Mesendoderm (in vitro differentiated cells): ENCODE data around the gene RBP5.
A peak's percentile ranks its signal among the peaks of the same experiment; 100 is the strongest.

Experiments
- DNase-seq: peaks from one replicate; pipeline ENCODE4 v3.0.0; 2013
- H2AK5ac ChIP-seq: 2 replicates; pipeline ENCODE4 v1.6.1; 2013; ENCODE audit warnings: low read length, inconsistent platforms
- H2BK120ac ChIP-seq: 2 replicates; pipeline ENCODE4 v1.6.1; 2013; ENCODE audit warnings: low read depth, mild to moderate bottlenecking, low read length, moderate library complexity, mixed read lengths
- H2BK15ac ChIP-seq: replicated peaks from 2 replicates; pipeline ENCODE4 v1.6.1; 2013; ENCODE audit warnings: low read depth, mild to moderate bottlenecking, moderate library complexity
- H2BK5ac ChIP-seq: 2 replicates; pipeline ENCODE4 v1.6.1; 2013; ENCODE audit warnings: low read length, inconsistent platforms
- H3K18ac ChIP-seq: 2 replicates; pipeline ENCODE4 v1.6.1; 2013; ENCODE audit warnings: mild to moderate bottlenecking, low read length, mixed read lengths
- H3K23ac ChIP-seq: one replicate; pipeline ENCODE4 v1.6.1; 2013; ENCODE audit warnings: low read length
- H3K27ac ChIP-seq: 2 replicates; pipeline ENCODE4 v1.5.1; 2013; ENCODE audit warnings: low read depth, mild to moderate bottlenecking, inconsistent platforms, low read length, moderate library complexity
- H3K27me3 ChIP-seq: 2 replicates; pipeline ENCODE4 v1.6.1; 2013; ENCODE audit warnings: low read length, control low read depth, mild to moderate bottlenecking, inconsistent platforms; ENCODE audit not compliant: insufficient read depth, poor library complexity
- H3K36me3 ChIP-seq: 2 replicates; pipeline ENCODE4 v1.6.1; 2013; ENCODE audit warnings: low read length, inconsistent platforms; ENCODE audit not compliant: control insufficient read depth, insufficient read depth
- H3K4ac ChIP-seq: one replicate; pipeline ENCODE4 v1.6.1; 2013; ENCODE audit warnings: low read depth, mild to moderate bottlenecking, low read length, moderate library complexity
- H3K4me1 ChIP-seq: 2 replicates; pipeline ENCODE4 v1.6.1; 2013; ENCODE audit warnings: low read depth, low read length, inconsistent platforms; ENCODE audit not compliant: control insufficient read depth
- H3K4me2 ChIP-seq: 2 replicates; pipeline ENCODE4 v1.6.1; 2013; ENCODE audit warnings: low read length
- H3K4me3 ChIP-seq: 2 replicates; pipeline ENCODE4 v1.5.1; 2013; ENCODE audit warnings: mild to moderate bottlenecking, low read length
- H3K56ac ChIP-seq: one replicate; pipeline ENCODE4 v1.6.1; 2013; ENCODE audit warnings: low read length
- H3K79me1 ChIP-seq: 2 replicates; pipeline ENCODE4 v1.6.1; 2013; ENCODE audit warnings: low read length, inconsistent platforms
- H3K79me2 ChIP-seq: 2 replicates; pipeline ENCODE4 v1.6.1; 2013; ENCODE audit warnings: mild to moderate bottlenecking, low read length; ENCODE audit not compliant: control insufficient read depth, insufficient read depth
- H3K9ac ChIP-seq: 2 replicates; pipeline ENCODE4 v1.6.1; 2013; ENCODE audit warnings: low read length, inconsistent platforms
- H4K5ac ChIP-seq: one replicate; pipeline ENCODE4 v1.6.1; 2013; ENCODE audit warnings: low read length
- H4K8ac ChIP-seq: one replicate; pipeline ENCODE4 v1.6.1; 2013; ENCODE audit warnings: low read depth, mild to moderate bottlenecking, control low read depth, low read length, moderate library complexity
- WGBS: extraction: QIAGEN DNeasy Blood & Tissue Kit; methylation state at CpG from one replicate; pipeline ENCODE4 v1.1.7; 2013; ENCODE audit warnings: low lambda C conversion rate, missing lambda C conversion rate; ENCODE audit not compliant: insufficient coverage; ENCODE audit errors: extremely low coverage; 5-methylcytosine and 5-hydroxymethylcytosine counted together

Gene RBP5

GRCh38 chr12:7112041-7112440 lies 16.6 kb downstream of the RBP5 start:
- Histone ChIP-seq H3K4me1 (no peaks in the 10 kb centered on the region), H4K8ac (no peak overlapping the region), H3K4ac (no peak overlapping the region), H3K79me1 (no peaks in the 10 kb centered on the region), H4K5ac (no peak overlapping the region), H3K27ac (no peak overlapping the region), H3K23ac (no peak overlapping the region), H3K18ac (no peak overlapping the region), H3K56ac (no peak overlapping the region), H2BK120ac (no peak overlapping the region), H3K36me3 (no peaks in the 10 kb centered on the region), H2BK5ac (no peak overlapping the region), H2BK15ac (no peak overlapping the region), H3K79me2 (no peaks in the 10 kb centered on the region), H3K4me3 (no peak overlapping the region), H3K4me2 (no peak overlapping the region), H2AK5ac (no peak overlapping the region), H3K9ac (no peak overlapping the region), H3K27me3 (no peaks in the 10 kb centered on the region)
- WGBS = no CpG with 5 or more reads among the region's 4 CpGs
- DNase-seq = no peak

- no peak overlapping the region for H2BK5ac ChIP-seq
- no peak overlapping the region for H3K27ac ChIP-seq
- H2AK5ac ChIP-seq = no peak overlapping the region
- no peak overlapping the region for H3K23ac ChIP-seq
- no peak overlapping the region for H3K4me3 ChIP-seq
- no peak overlapping the region for H2BK120ac ChIP-seq
- no peak overlapping the region for H2BK15ac ChIP-seq
- peaks cover 2% of the 10 kb centered on the region for H3K79me1 ChIP-seq
- no peak overlapping the region for H3K4me2 ChIP-seq
- H3K4me1 ChIP-seq = no peaks in the 10 kb centered on the region
- no peak overlapping the region for H4K8ac ChIP-seq
- H3K27me3 ChIP-seq = no peaks in the 10 kb centered on the region
- H3K56ac ChIP-seq = no peak overlapping the region
- WGBS = no CpG with 5 or more reads among the region's 5 CpGs
- no peak overlapping the region for H3K9ac ChIP-seq
- no peak overlapping the region for H4K5ac ChIP-seq
- no peak overlapping the region for H3K4ac ChIP-seq
- no peak for DNase-seq
- H3K79me2 ChIP-seq = no peaks in the 10 kb centered on the region
- H3K36me3 ChIP-seq = no peaks in the 10 kb centered on the region
- no peak overlapping the region for H3K18ac ChIP-seq
These were observed 18.0 kb downstream of the RBP5 start for GRCh38 chr12:7110661-7111060.

- no peak overlapping the region for H3K4ac ChIP-seq
- H3K4me1 ChIP-seq = no peaks in the 10 kb centered on the region
- no peak overlapping the region for H4K8ac ChIP-seq
- H2BK120ac ChIP-seq = no peak overlapping the region
- H3K23ac ChIP-seq = no peak overlapping the region
- peaks cover 2% of the 10 kb centered on the region for H3K79me1 ChIP-seq
- no peak overlapping the region for H4K5ac ChIP-seq
- WGBS = no CpG with 5 or more reads among the region's 5 CpGs
- no peaks in the 10 kb centered on the region for H3K79me2 ChIP-seq
- H3K4me2 ChIP-seq = no peak overlapping the region
- no peak overlapping the region for H2BK15ac ChIP-seq
- no peak overlapping the region for H3K27ac ChIP-seq
- no peaks in the 10 kb centered on the region for H3K36me3 ChIP-seq
- H3K27me3 ChIP-seq = no peaks in the 10 kb centered on the region
- no peak overlapping the region for H2BK5ac ChIP-seq
- no peak for DNase-seq
- peak overlapping the region; percentile 54 for H3K9ac ChIP-seq
- H3K18ac ChIP-seq = no peak overlapping the region
- no peak overlapping the region for H3K4me3 ChIP-seq
- H2AK5ac ChIP-seq = no peak overlapping the region
- H3K56ac ChIP-seq = peak overlapping the region; percentile 80
These were observed 19.1 kb downstream of the RBP5 start for GRCh38 chr12:7109572-7109920.

GRCh38 chr12:7108796-7109571 lies 19.7 kb downstream of the RBP5 start, which contains the start of gene C1RL:
Gene C1RL, minus strand, starts transcription at chr12:7109214. Its CDS starts 34 bp downstream, at chr12:7109180.
- Histone ChIP-seq H2BK5ac (peak within 1 kb of the TSS; percentile 97), H3K27ac (peak within 1 kb of the TSS; percentile 75)
- no CpG with 5 or more reads among the region's 23 CpGs for WGBS

GRCh38 chr12:7108003-7108795 lies 20.5 kb downstream of the RBP5 start:
- no peaks in the 10 kb centered on the region for H3K4me1 ChIP-seq
- peak overlapping the region; percentile 90 for H3K4me3 ChIP-seq
- H3K23ac ChIP-seq = peak overlapping the region; percentile 85
- H3K18ac ChIP-seq = peak overlapping the region; percentile 82
- peak overlapping the region; percentile 99 for H3K9ac ChIP-seq
- peak overlapping the region; percentile 69 for H2BK120ac ChIP-seq
- H2AK5ac ChIP-seq = peak overlapping the region; percentile 45
- peak overlapping the region; percentile 75 for H3K27ac ChIP-seq
- no peaks in the 10 kb centered on the region for H3K36me3 ChIP-seq
- H3K27me3 ChIP-seq = no peaks in the 10 kb centered on the region
- WGBS = no CpG with 5 or more reads among the region's 30 CpGs
- H3K56ac ChIP-seq = peak overlapping the region; percentile 99
- peak; percentile 91 for DNase-seq
- peak overlapping the region; percentile 75 for H3K4ac ChIP-seq
- no peak overlapping the region for H2BK15ac ChIP-seq
- H4K8ac ChIP-seq = no peak overlapping the region
- H2BK5ac ChIP-seq = peak overlapping the region; percentile 97
- H3K79me2 ChIP-seq = no peaks in the 10 kb centered on the region
- no peak overlapping the region for H4K5ac ChIP-seq
- H3K79me1 ChIP-seq = peaks cover 2% of the 10 kb centered on the region
- peak overlapping the region; percentile 88 for H3K4me2 ChIP-seq

More at GRCh38 chr12:7108796-7109571, 19.7 kb downstream of the RBP5 start, which contains the start of gene C1RL:
- Histone ChIP-seq H3K23ac (peak within 1 kb of the TSS; percentile 85), H2BK120ac (peak within 1 kb of the TSS; percentile 69), H3K4me3 (peak within 1 kb of the TSS; percentile 90), H4K8ac (no peak within 1 kb of the TSS), H3K4ac (peak within 1 kb of the TSS; percentile 75), H3K79me2 (no peaks in the 10 kb centered on the region), H3K4me1 (no peaks in the 10 kb centered on the region), H2AK5ac (peak within 1 kb of the TSS; percentile 45), H3K4me2 (peak within 1 kb of the TSS; percentile 91), H3K79me1 (peaks cover 2% of the 10 kb centered on the region), H4K5ac (no peak within 1 kb of the TSS), H3K18ac (peak within 1 kb of the TSS; percentile 82), H3K56ac (peak within 1 kb of the TSS; percentile 99), H3K27me3 (no peaks in the 10 kb centered on the region), H3K9ac (peak within 1 kb of the TSS; percentile 99), H2BK15ac (no peak within 1 kb of the TSS), H3K36me3 (no peaks in the 10 kb centered on the region)
- DNase-seq = peak; percentile 92
